ENCODE results near the gene AQP5.

AQP5 gene

DNA sequence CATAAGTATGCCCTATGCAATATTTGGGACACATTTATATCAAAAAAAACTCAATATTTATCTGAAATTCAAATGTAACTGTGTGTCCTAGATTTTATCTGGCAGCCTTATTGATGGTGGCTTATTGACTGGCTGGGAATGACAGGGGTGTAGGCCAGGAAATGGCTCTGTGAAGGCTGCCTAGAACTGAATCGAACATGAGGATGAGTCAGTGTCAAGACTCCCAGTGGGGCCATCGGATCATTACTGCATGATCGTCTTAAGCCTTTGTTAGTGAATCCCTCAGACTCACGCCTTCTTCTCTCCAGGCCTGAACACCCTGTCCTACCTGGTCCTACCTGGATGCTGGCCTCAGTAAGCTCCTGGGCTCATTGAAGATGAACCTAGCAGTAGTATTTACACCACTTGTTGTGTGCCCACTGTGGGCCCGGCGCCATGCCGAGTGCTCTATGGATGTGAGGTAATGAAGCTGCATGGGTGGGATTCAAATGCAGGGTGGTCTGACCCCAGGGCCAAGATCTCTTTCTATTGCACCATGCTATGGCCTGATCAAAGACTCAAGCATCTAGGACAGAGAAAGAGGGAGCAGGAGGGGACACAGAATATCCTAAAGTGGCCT, 36.9 kb upstream of the AQP5 start:
- DNase-seq (ENCODE audit: low read depth in 1 of 2, low spot score in 1 of 2) = no peak
- no peaks in the 10 kb centered on the region for H3K27me3 ChIP-seq (ENCODE audit: insufficient read depth, poor library complexity, severe bottlenecking)
- TF ChIP-seq SPI1 (IDR thresholded peaks at IDR 0.05; ENCODE audit: borderline replicate concordance, low read depth) (no peak), GABPA (IDR thresholded peaks at IDR 0.05; ENCODE audit: low read depth) (no peak), CTCF (IDR thresholded peaks at IDR 0.05; ENCODE audit: insufficient read depth, low read length) (no peak), POLR2AphosphoS5 (IDR thresholded peaks at IDR 0.05; ENCODE audit: low read depth) (no peak)
- TF ChIP-seq, protein P1, sequence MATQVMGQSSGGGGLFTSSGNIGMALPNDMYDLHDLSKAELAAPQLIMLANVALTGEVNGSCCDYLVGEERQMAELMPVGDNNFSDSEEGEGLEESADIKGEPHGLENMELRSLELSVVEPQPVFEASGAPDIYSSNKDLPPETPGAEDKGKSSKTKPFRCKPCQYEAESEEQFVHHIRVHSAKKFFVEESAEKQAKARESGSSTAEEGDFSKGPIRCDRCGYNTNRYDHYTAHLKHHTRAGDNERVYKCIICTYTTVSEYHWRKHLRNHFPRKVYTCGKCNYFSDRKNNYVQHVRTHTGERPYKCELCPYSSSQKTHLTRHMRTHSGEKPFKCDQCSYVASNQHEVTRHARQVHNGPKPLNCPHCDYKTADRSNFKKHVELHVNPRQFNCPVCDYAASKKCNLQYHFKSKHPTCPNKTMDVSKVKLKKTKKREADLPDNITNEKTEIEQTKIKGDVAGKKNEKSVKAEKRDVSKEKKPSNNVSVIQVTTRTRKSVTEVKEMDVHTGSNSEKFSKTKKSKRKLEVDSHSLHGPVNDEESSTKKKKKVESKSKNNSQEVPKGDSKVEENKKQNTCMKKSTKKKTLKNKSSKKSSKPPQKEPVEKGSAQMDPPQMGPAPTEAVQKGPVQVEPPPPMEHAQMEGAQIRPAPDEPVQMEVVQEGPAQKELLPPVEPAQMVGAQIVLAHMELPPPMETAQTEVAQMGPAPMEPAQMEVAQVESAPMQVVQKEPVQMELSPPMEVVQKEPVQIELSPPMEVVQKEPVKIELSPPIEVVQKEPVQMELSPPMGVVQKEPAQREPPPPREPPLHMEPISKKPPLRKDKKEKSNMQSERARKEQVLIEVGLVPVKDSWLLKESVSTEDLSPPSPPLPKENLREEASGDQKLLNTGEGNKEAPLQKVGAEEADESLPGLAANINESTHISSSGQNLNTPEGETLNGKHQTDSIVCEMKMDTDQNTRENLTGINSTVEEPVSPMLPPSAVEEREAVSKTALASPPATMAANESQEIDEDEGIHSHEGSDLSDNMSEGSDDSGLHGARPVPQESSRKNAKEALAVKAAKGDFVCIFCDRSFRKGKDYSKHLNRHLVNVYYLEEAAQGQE (IDR thresholded peaks at IDR 0.05; ENCODE audit: insufficient replicate concordance, low read depth) = no peak
- no peak overlapping the region for H3K4me3 ChIP-seq (replicated peaks; ENCODE audit: insufficient read depth, low read length)
- no peak overlapping the region for H3K27ac ChIP-seq (replicated peaks)

GRCh38 chr12:49925433-49926204, 36.1 kb upstream of the AQP5 start:
- no peaks in the 10 kb centered on the region for H3K27me3 ChIP-seq (ENCODE audit: insufficient read depth, poor library complexity, severe bottlenecking)
- TF ChIP-seq POLR2AphosphoS5 (IDR thresholded peaks at IDR 0.05; ENCODE audit: low read depth) = no peak
- TF ChIP-seq CTCF (IDR thresholded peaks at IDR 0.05; ENCODE audit: insufficient read depth, low read length) = no peak
- TF ChIP-seq SPI1 (IDR thresholded peaks at IDR 0.05; ENCODE audit: borderline replicate concordance, low read depth) = no peak
- TF ChIP-seq GABPA (IDR thresholded peaks at IDR 0.05; ENCODE audit: low read depth) = no peak
- TF ChIP-seq, protein P1 (IDR thresholded peaks at IDR 0.05; ENCODE audit: insufficient replicate concordance, low read depth) = no peak
- no peak overlapping the region for H3K27ac ChIP-seq (replicated peaks)
- DNase-seq (ENCODE audit: low read depth in 1 of 2, low spot score in 1 of 2) = no peak
- no peak overlapping the region for H3K4me3 ChIP-seq (replicated peaks; ENCODE audit: insufficient read depth, low read length)

DNA sequence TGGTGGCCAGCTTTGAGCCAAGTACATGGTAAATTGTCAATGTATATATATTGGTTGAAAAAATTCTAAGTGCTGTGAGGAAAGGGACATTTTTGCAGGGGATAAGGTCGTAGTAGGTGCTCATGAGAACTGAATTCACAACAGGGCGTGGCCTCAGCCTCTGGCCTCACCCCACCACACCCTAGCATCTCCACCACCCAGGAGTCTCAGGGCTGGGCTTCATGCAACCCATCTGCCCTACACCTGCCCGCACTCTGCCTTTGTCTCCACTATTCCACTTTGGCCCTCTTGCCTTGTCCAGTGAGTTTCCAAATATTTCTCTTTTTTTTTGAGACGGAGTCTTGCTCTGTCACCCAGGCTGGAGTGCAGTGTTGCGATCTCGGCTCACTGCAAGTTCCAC, 33.2 kb upstream of the AQP5 start:
- no peaks in the 10 kb centered on the region for H3K27me3 ChIP-seq (ENCODE audit: insufficient read depth, poor library complexity, severe bottlenecking)
- DNase-seq (ENCODE audit: low read depth in 1 of 2, low spot score in 1 of 2) = no peak
- TF ChIP-seq SPI1 (IDR thresholded peaks at IDR 0.05; ENCODE audit: borderline replicate concordance, low read depth) (no peak), GABPA (IDR thresholded peaks at IDR 0.05; ENCODE audit: low read depth) (no peak), CTCF (IDR thresholded peaks at IDR 0.05; ENCODE audit: insufficient read depth, low read length) (no peak), POLR2AphosphoS5 (IDR thresholded peaks at IDR 0.05; ENCODE audit: low read depth) (no peak)
- TF ChIP-seq, protein P1 (IDR thresholded peaks at IDR 0.05; ENCODE audit: insufficient replicate concordance, low read depth) = no peak
- H3K27ac ChIP-seq (replicated peaks) = no peak overlapping the region
- H3K4me3 ChIP-seq (replicated peaks; ENCODE audit: insufficient read depth, low read length) = no peak overlapping the region

Measured in HL-60 (cell line).